ENCODE results near the gene SMIM5. TPM values are rescaled to one million over a fixed set of nuclear protein-coding genes. Genes with fewer than 3 reads are reported as not detected.

SMIM5 gene, protein sequence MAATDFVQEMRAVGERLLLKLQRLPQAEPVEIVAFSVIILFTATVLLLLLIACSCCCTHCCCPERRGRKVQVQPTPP
- 2.4 and 2.6 TPM in 2 replicates for total RNA-seq

DNA sequence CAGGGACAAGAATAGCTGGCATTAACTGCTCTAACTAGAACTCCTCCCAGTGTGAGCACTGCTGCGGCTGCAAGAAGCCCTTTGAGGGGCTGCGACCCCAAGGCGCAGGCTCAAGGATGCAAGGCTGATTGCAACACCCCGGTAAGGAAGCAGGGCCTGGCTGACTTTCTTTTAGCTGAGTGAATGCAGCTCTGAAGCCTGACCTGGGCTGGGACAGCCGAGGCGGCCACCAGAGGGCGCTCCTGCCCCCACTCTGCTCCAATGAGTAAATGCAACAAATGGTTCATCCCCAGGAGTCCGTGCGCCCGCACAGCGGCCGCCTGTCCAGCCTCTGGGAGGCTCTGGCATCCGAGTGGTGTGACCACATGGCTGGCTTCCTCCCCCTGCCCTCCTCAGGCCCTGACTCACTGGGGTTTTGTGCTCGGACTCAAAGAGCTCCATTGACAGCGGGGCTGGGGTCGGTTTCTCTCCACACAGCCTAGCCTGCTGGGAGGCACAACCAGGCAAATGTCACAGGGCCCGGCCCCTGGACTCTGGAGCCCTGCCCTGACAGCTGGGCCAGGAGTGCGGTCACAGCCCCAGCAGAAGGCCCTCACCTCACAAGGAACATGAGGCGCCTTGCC lies at the start of gene SMIM5:
Gene SMIM5 (plus strand): TSS at position 572 of the 623 bp plus-strand sequence. CDS start 6,768 bp downstream, outside the sequence.

DNA sequence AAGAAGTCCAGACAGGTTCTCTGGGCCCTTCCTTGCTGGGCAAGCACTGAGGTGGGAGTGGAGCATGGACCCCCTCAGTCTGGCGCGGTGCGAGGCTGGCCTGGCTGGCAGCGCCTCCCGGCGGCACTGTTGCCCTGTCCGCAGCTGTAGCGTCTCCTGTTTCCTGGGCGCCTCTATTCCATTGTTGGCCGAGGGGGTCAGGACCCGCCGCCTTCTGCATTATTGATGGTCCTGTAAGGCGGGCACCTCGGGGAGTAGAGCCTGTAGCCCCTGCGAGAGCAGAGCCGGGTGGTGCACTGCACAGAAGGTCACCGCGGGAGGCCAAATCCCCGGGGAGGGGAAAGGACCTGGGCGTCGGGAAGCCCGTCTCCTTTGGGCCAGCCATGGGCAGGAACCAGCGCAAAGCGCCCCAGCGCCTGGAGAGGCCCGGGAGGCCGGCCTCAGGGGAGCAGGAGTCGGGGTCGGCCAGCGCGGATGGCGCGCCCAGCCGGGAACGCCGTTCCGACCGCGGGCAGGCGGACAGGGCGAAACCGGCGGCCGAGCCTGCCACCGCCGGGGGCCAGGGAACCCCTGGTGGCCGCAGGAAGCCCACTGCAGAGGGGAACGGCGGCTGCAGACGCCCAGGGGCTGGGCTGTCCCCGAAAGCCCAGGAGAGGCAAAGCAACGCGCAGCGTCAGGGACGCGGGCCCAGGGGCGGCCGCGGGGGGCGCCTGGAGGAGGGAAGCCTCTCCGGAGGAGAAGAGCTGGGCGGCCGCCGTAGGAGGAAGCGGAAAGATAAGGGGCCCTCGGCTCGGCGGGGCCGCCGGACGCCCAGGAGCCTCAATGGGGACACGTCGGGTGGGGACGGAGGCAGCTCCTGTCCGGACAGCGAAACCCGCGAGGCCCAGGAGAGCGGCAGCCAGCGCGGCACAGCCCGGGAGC lies 45.3 kb upstream of the SMIM5 start, which contains the start of gene MYO15B:
Gene MYO15B (plus strand): TSS at position 126 of the 921 bp plus-strand sequence. CDS start 258 bp downstream, at position 384.

DNA sequence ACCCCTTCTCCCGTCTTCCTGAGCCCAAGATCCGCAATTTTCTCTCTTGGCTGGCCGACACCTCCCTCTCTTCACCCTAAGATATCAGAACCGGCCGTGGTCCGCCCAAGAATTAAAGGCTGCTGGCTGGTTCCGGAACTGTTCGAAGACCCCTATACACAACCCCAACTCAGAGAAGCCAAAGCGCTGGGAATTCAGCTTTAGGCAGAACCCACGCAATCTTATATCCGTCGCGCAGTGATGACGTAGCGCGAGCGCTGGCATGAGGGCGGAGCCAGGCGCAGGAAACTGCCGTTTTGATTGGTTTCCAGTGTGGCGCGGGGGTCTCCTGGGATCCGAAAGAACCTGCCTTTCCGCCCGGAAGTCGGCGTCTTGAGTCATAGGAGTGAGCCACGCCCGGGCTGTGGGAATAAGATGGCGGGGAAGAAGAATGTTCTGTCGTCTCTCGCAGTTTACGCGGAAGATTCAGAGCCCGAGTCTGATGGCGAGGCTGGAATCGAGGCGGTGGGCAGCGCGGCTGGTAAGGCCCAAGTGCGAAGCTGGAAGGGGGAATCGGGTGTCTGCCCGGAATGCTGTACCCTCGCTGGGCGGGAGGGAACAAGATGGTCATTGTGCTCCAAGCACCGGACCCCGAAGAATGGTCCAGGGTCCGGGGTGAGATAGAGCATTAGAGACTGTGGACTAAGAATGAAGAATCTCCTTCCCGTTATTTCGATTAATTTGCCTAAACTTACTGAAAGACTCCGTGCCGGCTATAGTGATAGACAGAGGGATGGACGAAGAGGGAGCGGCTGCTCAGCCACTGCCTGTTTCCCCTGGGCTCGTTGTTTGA lies 33.9 kb downstream of the SMIM5 start, which contains the start of the genes RECQL5 and SAP30BP:
Gene RECQL5 (minus strand): TSS at position 196 of the 832 bp plus-strand sequence. CDS start 597 bp downstream, outside the sequence.
Gene SAP30BP (plus strand): TSS at position 380 of the 832 bp plus-strand sequence. CDS start 35 bp downstream, at position 415.

Other genes with a start within 250 kb of the SMIM5 start
- gene GRB2, start 227.8 kb upstream of the SMIM5 start, total RNA-seq, result 69.3 and 120 TPM in 2 replicates
- gene TMEM94, start 176.8 kb upstream of the SMIM5 start, total RNA-seq, result 42.2 and 54.5 TPM in 2 replicates
- gene CASKIN2, start 117.9 kb upstream of the SMIM5 start, total RNA-seq, result 10.4 and 15.6 TPM in 2 replicates
- gene TSEN54, start 116.9 kb upstream of the SMIM5 start, total RNA-seq, result 29.6 and 43.5 TPM in 2 replicates
- gene LLGL2, start 107.7 kb upstream of the SMIM5 start, total RNA-seq, result 47.7 and 48.8 TPM in 2 replicates
- gene MYO15B, start 45.6 kb upstream of the SMIM5 start, total RNA-seq, result 0.07 and 0.65 TPM in 2 replicates
- gene RECQL5, start 33.7 kb downstream of the SMIM5 start, total RNA-seq, result 15.7 and 22.9 TPM in 2 replicates
- 37.0 and 56.6 TPM in 2 replicates for gene SAP30BP, start 33.9 kb downstream of the SMIM5 start, total RNA-seq
- gene ITGB4, start 88.0 kb downstream of the SMIM5 start, total RNA-seq, result 757 and 873 TPM in 2 replicates
- 28.9 and 35.3 TPM in 2 replicates for gene GALK1, start 131.8 kb downstream of the SMIM5 start, total RNA-seq
- gene UNK, start 151.4 kb downstream of the SMIM5 start, total RNA-seq, result 12.8 and 21.7 TPM in 2 replicates
- gene UNC13D, start 211.0 kb downstream of the SMIM5 start, total RNA-seq, result 9.6 and 10.1 TPM in 2 replicates
- gene WBP2, start 221.9 kb downstream of the SMIM5 start, total RNA-seq, result 39.0 and 54.4 TPM in 2 replicates
- 29.3 and 32.2 TPM in 2 replicates for gene TRIM47, start 245.1 kb downstream of the SMIM5 start, total RNA-seq

Data from airway epithelial cell (primary cell).